SU-DHL-6 (cell line): Measurements from ENCODE around the gene GTF2H3.

ENCODE experiments used
- H2AFZ ChIP-seq: fragments of 200-600 bp; sonication (generic); 2 replicates; pipeline ENCODE4 v1.6.1; 2014; ENCODE audit warnings: low read depth, mild to moderate bottlenecking, moderate library complexity, mixed read lengths, antibody characterized with exemption, low read length; ENCODE audit not compliant: severe bottlenecking
- H3F3A ChIP-seq: fragments of 200-600 bp; shearing (Covaris generic); 2 replicates; pipeline ENCODE4 v1.6.0; 2016; ENCODE audit warnings: antibody characterized with exemption, mild to moderate bottlenecking; ENCODE audit not compliant: insufficient read depth
- H3K27ac ChIP-seq: fragments of 200-600 bp; sonication (generic); 2 replicates; pipeline ENCODE4 v1.5.1; 2016; ENCODE audit warnings: low read depth, mild to moderate bottlenecking, low read length, moderate library complexity, mixed read lengths
- H3K27me3 ChIP-seq: fragments of 200-600 bp; sonication (generic), shearing (Covaris generic); 2 replicates; pipeline ENCODE4 v1.6.0; 2014; ENCODE audit warnings: mild to moderate bottlenecking, low read length
- H3K36me3 ChIP-seq: fragments of 200-600 bp; sonication (generic); 2 replicates; pipeline ENCODE4 v1.6.1; 2014; ENCODE audit warnings: mild to moderate bottlenecking, low read length, mixed read lengths
- H3K4me2 ChIP-seq: fragments of 300-600, 200-600 bp; shearing (Covaris generic), sonication (generic); 2 replicates; pipeline ENCODE4 v1.6.0; 2014; ENCODE audit warnings: low read length, low read depth, mild to moderate bottlenecking; ENCODE audit not compliant: poor library complexity, severe bottlenecking
- H3K4me3 ChIP-seq: fragments of 200-600 bp; sonication (generic); 2 replicates; pipeline ENCODE4 v1.5.1; 2014; ENCODE audit warnings: antibody characterized with exemption, low read length, mild to moderate bottlenecking, mixed read lengths; ENCODE audit not compliant: insufficient read depth, poor library complexity, severe bottlenecking
- H3K79me2 ChIP-seq: fragments of 200-600 bp; sonication (generic); 2 replicates; pipeline ENCODE4 v1.6.1; 2014; ENCODE audit warnings: mild to moderate bottlenecking, low read length, moderate library complexity; ENCODE audit not compliant: insufficient read depth
- H3K9ac ChIP-seq: fragments of 200-600 bp; sonication (generic); 2 replicates; pipeline ENCODE4 v1.7.0; 2014; ENCODE audit warnings: mild to moderate bottlenecking, low read length
- H3K9me2 ChIP-seq: fragments of 200-600 bp; sonication (generic); replicated peaks from 2 replicates; pipeline ENCODE4 v1.6.1; 2014; ENCODE audit warnings: low read length; ENCODE audit not compliant: insufficient read depth
- H3K9me3 ChIP-seq: fragments of 200-600 bp; sonication (generic); 2 replicates; pipeline ENCODE4 v1.6.1; 2014; ENCODE audit warnings: low read length, mixed read lengths; ENCODE audit not compliant: insufficient read depth
- H4K20me1 ChIP-seq: fragments of 200-600 bp; sonication (generic); 2 replicates; pipeline ENCODE4 v1.6.1; 2014; ENCODE audit warnings: low read depth, mild to moderate bottlenecking, antibody characterized with exemption, low read length, moderate library complexity, mixed read lengths
- EZH2phosphoT487 ChIP-seq: fragments of 200-600 bp; sonication (generic), shearing (Covaris generic); conservative IDR thresholded peaks from 2 replicates; pipeline ENCODE4 v1.6.1; 2018; ENCODE audit warnings: mild to moderate bottlenecking, antibody characterized with exemption, low read length, moderate library complexity, mixed read lengths
- TF ChIP-seq, protein P1 (sequence below): fragments of 200-600 bp; sonication (generic); IDR thresholded peaks from one replicate; pipeline ENCODE4 v1.5.1; 2017; ENCODE audit warnings: antibody characterized with exemption, mild to moderate bottlenecking, low read length, moderate library complexity; ENCODE audit not compliant: insufficient read depth, poor library complexity, severe bottlenecking

Gene GTF2H3

DNA sequence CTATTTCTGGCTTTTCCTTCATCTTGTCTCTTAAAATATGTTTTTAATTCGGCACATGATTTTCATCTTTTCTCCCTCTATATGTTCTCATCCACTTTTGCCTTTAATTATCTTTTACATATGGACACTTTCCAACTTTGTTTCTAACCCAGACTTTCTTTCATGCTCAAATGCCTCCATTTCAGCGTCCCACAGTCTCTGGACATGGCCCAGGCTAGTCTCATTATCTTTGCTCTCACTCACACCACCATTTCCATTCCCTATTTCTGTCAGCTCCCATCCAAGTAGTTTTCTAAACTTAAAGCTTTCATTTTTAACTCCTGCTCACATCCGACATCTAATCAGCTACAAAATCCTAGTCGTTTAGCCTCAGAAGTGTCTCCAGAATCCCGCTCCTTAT is 14.8 kb downstream of the GTF2H3 start:
- H3K4me3 ChIP-seq: no peak overlapping the region
- H3K79me2 ChIP-seq: no peaks in the 10 kb centered on the region; the same call in 1 of the 2 replicates
- H3K27ac ChIP-seq: no peak overlapping the region
- no peaks in the 10 kb centered on the region for H3K9me3 ChIP-seq
- no peak overlapping the region for H2AFZ ChIP-seq
- H3K9ac ChIP-seq: no peak overlapping the region
- no peak for TF ChIP-seq EZH2phosphoT487
- H4K20me1 ChIP-seq: no peaks in the 10 kb centered on the region
- no peak overlapping the region for H3K4me2 ChIP-seq
- no peaks in the 10 kb centered on the region for H3K27me3 ChIP-seq
- H3K9me2 ChIP-seq: no peaks in the 10 kb centered on the region
- H3K36me3 ChIP-seq: peaks cover 8% of the 10 kb centered on the region; the same call in 1 of the 2 replicates
- no peaks in the 10 kb centered on the region for H3F3A ChIP-seq

DNA sequence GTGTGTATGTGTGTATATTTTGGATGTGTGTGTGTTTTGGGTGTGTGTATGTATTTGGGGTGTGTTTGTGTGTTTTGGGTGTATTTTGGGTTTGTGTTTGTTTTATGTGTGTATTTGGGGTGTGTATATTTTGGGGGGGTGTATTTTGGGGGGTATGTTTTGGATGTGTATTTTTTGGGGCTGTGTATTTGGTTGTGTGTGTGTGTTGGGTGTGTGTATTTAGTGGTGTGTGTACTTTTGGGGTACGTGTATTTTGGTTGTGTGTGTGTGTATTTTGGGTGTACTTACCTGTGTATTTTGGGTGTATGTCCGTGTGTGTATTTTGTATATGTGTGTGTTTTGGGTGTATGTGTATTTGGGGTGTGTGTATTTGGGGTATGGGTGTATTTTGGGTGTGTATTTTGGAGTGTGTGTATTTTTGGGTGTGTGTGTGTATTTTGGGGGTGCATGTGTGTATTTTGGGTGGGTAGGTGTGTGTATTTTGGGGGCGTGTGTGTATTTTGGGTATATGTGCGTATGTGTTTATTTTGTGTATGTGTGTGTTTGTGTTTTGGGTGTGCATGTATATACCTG is 20.6 kb downstream of the GTF2H3 start:
- H3K9me2 ChIP-seq: no peaks in the 10 kb centered on the region
- no peak overlapping the region for H3K4me2 ChIP-seq

DNA sequence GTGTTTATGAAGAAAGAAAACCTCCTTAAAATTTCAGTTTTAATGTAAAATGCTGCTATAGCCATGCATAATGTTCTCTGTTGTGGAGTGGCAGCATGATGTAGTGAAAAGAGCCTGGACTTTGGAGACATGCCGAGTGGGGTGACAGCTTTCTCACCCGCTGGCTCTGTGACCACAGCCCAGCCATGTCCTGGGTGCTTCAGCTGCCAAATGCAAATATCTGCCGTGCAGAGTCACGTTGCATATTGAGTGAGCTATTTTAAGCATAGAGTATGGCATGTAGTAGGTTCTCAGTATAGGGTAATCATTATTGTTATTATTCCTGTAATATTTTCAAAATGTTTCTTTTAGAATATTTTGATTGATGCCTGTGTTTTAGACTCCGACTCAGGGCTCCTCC is 21.8 kb downstream of the GTF2H3 start:
- H3K79me2 ChIP-seq: no peaks in the 10 kb centered on the region
- H3K36me3 ChIP-seq: peaks cover 7% of the 10 kb centered on the region; the same call in 1 of the 2 replicates
- H3K9ac ChIP-seq: no peak overlapping the region
- no peak for TF ChIP-seq EZH2phosphoT487
- TF ChIP-seq, protein P1, sequence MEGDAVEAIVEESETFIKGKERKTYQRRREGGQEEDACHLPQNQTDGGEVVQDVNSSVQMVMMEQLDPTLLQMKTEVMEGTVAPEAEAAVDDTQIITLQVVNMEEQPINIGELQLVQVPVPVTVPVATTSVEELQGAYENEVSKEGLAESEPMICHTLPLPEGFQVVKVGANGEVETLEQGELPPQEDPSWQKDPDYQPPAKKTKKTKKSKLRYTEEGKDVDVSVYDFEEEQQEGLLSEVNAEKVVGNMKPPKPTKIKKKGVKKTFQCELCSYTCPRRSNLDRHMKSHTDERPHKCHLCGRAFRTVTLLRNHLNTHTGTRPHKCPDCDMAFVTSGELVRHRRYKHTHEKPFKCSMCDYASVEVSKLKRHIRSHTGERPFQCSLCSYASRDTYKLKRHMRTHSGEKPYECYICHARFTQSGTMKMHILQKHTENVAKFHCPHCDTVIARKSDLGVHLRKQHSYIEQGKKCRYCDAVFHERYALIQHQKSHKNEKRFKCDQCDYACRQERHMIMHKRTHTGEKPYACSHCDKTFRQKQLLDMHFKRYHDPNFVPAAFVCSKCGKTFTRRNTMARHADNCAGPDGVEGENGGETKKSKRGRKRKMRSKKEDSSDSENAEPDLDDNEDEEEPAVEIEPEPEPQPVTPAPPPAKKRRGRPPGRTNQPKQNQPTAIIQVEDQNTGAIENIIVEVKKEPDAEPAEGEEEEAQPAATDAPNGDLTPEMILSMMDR: no peak
- H2AFZ ChIP-seq: no peak overlapping the region
- H3K9me3 ChIP-seq: no peaks in the 10 kb centered on the region
- H3K27me3 ChIP-seq: no peaks in the 10 kb centered on the region
- H3K27ac ChIP-seq: no peak overlapping the region
- H3F3A ChIP-seq: no peaks in the 10 kb centered on the region
- no peaks in the 10 kb centered on the region for H3K9me2 ChIP-seq
- H3K4me2 ChIP-seq: no peak overlapping the region
- no peak overlapping the region for H3K4me3 ChIP-seq
- no peaks in the 10 kb centered on the region for H4K20me1 ChIP-seq

More for the DNA sequence above, 20.6 kb downstream of the GTF2H3 start:
- Histone ChIP-seq H4K20me1 (no peaks in the 10 kb centered on the region), H3K27me3 (no peaks in the 10 kb centered on the region), H3K79me2 (no peaks in the 10 kb centered on the region), H3K4me3 (no peak overlapping the region), H2AFZ (no peak overlapping the region), H3K9me3 (no peaks in the 10 kb centered on the region), H3K9ac (no peak overlapping the region), H3K27ac (no peak overlapping the region), H3K36me3 (peaks cover 7% of the 10 kb centered on the region; the same call in 1 of the 2 replicates), H3F3A (no peaks in the 10 kb centered on the region)
- no peak for TF ChIP-seq EZH2phosphoT487
- TF ChIP-seq, protein P1: no peak

DNA sequence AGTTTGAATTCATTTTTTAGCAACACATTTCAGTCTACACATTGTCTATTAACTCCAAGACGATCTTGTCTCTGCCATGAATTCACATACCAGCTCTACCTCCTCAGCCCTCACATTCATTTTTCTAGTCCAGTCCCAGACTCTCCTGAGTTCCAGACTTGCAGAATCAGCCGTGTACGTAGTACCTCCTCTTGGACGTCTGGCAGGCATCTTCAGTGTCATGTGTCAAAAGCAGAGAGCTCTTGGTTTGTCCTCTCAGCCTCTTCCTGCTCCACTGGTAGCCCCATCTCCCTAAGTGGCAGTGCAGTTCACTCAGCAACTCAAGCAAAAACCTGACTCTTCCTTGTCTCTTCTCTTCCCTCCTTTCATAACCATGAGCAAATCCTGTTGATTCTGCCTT is 22.8 kb downstream of the GTF2H3 start:
- H3K36me3 ChIP-seq: peaks cover 7% of the 10 kb centered on the region; the same call in 1 of the 2 replicates

More for the DNA sequence above, 22.8 kb downstream of the GTF2H3 start:
- H4K20me1 ChIP-seq: no peaks in the 10 kb centered on the region
- H3K4me2 ChIP-seq: no peak overlapping the region
- no peaks in the 10 kb centered on the region for H3F3A ChIP-seq
- H3K9me2 ChIP-seq: no peaks in the 10 kb centered on the region
- H2AFZ ChIP-seq: no peak overlapping the region
- TF ChIP-seq, protein P1: no peak
- TF ChIP-seq EZH2phosphoT487: no peak
- no peaks in the 10 kb centered on the region for H3K79me2 ChIP-seq
- H3K9me3 ChIP-seq: no peaks in the 10 kb centered on the region
- no peak overlapping the region for H3K27ac ChIP-seq
- H3K27me3 ChIP-seq: no peaks in the 10 kb centered on the region
- H3K4me3 ChIP-seq: no peak overlapping the region
- H3K9ac ChIP-seq: no peak overlapping the region
